ENCODE data around the gene UXT. TPM values are rescaled to one million over a fixed set of nuclear protein-coding genes. Genes with fewer than 3 reads are reported as not detected.

UXT gene
- total and polyA plus RNA-seq, 9 of the 15 experiments (the other 6 are each of a cell fraction or from before 2014, with no cell fraction given): 141 to 300 (median 204) TPM

DNA sequence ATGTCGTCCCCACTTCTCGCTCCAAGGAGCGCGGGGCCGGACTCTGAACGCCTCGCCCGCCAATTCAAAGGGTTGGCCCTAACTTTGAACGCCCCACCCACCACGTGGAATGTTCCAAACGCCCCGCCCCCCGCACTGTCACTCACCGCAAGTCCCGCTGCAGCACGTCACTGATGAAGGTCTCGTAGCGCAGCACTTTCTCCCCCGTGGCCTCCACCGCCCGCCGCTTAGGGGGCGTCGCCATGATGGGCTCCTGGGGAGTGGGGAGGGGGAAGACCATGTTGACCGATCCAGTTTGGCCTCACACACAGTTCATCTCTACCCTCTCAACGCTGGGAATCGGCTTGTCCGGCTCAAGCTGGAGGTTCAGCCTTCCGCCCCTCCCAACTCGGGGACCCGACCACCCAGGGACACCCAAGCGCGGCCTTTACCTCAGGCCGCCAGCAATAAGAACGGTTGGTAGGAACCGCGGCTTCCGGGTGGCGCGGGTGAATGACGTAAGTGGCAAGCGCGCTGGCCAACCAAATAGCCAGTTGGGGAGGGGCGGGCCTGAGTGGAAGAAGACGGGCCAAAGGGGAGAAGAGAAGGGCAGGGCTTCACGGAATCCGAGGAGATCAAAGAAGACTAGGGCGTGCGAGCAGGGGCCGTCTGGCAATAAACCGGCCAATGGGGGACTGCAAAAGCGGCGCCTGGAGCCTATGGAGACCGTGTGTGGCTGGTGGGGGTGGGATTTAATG, at the start of gene UXT (continued):
- TF ChIP-seq, protein P1, sequence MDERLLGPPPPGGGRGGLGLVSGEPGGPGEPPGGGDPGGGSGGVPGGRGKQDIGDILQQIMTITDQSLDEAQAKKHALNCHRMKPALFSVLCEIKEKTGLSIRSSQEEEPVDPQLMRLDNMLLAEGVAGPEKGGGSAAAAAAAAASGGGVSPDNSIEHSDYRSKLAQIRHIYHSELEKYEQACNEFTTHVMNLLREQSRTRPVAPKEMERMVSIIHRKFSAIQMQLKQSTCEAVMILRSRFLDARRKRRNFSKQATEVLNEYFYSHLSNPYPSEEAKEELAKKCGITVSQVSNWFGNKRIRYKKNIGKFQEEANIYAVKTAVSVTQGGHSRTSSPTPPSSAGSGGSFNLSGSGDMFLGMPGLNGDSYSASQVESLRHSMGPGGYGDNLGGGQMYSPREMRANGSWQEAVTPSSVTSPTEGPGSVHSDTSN (CRISPR knock-in tag; IDR thresholded peaks at IDR 0.05; ENCODE audit: low read depth): no peak; the same call in 1 of the 2 replicates
- TF ChIP-seq, protein P1 (tag; conservative IDR thresholded peaks at IDR 0.05; ENCODE audit: low read depth): peak; percentile 89
- TF ChIP-seq KLF16 (IDR thresholded peaks at IDR 0.05): no peak
- peak; percentile 53; the same call in 1 of the 2 replicates for TF ChIP-seq CBX1 (IDR thresholded peaks at IDR 0.05; ENCODE audit: low read depth)
- no peak for TF ChIP-seq BRCA1 (IDR thresholded peaks at IDR 0.05)
- TF ChIP-seq BRCA1 (CRISPR knock-in tag; IDR thresholded peaks at IDR 0.05): no peak
- peak; percentile 96 for TF ChIP-seq ZFX (CRISPR knock-in tag; IDR thresholded peaks at IDR 0.05)
- TF ChIP-seq, protein P2, sequence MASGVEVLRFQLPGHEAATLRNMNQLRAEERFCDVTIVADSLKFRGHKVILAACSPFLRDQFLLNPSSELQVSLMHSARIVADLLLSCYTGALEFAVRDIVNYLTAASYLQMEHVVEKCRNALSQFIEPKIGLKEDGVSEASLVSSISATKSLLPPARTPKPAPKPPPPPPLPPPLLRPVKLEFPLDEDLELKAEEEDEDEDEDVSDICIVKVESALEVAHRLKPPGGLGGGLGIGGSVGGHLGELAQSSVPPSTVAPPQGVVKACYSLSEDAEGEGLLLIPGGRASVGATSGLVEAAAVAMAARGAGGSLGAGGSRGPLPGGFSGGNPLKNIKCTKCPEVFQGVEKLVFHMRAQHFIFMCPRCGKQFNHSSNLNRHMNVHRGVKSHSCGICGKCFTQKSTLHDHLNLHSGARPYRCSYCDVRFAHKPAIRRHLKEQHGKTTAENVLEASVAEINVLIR (CRISPR knock-in tag; IDR thresholded peaks at IDR 0.05): peak; percentile 81
- peak in 1 of 2 experiments; percentile 54; a peak in 1 of 4 replicates for TF ChIP-seq NONO (IDR thresholded peaks at IDR 0.05; ENCODE audit: low read depth in 2 of 2, low read length in 1 of 2)
- TF ChIP-seq, protein P3, sequence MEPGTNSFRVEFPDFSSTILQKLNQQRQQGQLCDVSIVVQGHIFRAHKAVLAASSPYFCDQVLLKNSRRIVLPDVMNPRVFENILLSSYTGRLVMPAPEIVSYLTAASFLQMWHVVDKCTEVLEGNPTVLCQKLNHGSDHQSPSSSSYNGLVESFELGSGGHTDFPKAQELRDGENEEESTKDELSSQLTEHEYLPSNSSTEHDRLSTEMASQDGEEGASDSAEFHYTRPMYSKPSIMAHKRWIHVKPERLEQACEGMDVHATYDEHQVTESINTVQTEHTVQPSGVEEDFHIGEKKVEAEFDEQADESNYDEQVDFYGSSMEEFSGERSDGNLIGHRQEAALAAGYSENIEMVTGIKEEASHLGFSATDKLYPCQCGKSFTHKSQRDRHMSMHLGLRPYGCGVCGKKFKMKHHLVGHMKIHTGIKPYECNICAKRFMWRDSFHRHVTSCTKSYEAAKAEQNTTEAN (CRISPR knock-in tag; IDR thresholded peaks at IDR 0.05): 0 out of 2 replicates have a peak, but pooled peaks have one; percentile 49
- TF ChIP-seq, protein P4, sequence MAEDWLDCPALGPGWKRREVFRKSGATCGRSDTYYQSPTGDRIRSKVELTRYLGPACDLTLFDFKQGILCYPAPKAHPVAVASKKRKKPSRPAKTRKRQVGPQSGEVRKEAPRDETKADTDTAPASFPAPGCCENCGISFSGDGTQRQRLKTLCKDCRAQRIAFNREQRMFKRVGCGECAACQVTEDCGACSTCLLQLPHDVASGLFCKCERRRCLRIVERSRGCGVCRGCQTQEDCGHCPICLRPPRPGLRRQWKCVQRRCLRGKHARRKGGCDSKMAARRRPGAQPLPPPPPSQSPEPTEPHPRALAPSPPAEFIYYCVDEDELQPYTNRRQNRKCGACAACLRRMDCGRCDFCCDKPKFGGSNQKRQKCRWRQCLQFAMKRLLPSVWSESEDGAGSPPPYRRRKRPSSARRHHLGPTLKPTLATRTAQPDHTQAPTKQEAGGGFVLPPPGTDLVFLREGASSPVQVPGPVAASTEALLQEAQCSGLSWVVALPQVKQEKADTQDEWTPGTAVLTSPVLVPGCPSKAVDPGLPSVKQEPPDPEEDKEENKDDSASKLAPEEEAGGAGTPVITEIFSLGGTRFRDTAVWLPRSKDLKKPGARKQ (CRISPR knock-in tag; IDR thresholded peaks at IDR 0.05): no peak
- no peak for TF ChIP-seq KDM2B (CRISPR knock-in tag; IDR thresholded peaks at IDR 0.05)
- TF ChIP-seq JUND (IDR thresholded peaks at IDR 0.05; ENCODE audit: borderline replicate concordance, low read depth, low read length): 0 out of 2 replicates have a peak, but pooled peaks have one; percentile 33
- TF ChIP-seq JUND (tag; IDR thresholded peaks at IDR 0.05; ENCODE audit: borderline replicate concordance, low read depth, low read length): no peak; the same call in 1 of the 3 replicates
- peak; percentile 88; the same call in 1 of the 2 replicates for TF ChIP-seq ATF1 (CRISPR knock-in tag; IDR thresholded peaks at IDR 0.05)
- TF ChIP-seq ATF1 (tag; IDR thresholded peaks at IDR 0.05): peak; percentile 99
- peak in 1 of 2 experiments; percentile 58; a peak in 3 of 4 replicates for TF ChIP-seq MAZ (CRISPR knock-in tag; conservative IDR thresholded peaks at IDR 0.05 in 1 of 2, IDR thresholded peaks at IDR 0.05 in 1 of 2)
- TF ChIP-seq ZNF644 (tag; IDR thresholded peaks at IDR 0.05; ENCODE audit: low read depth): no peak
- no peak for TF ChIP-seq ZC3H4 (CRISPR knock-in tag; IDR thresholded peaks at IDR 0.05; ENCODE audit: borderline replicate concordance)
- TF ChIP-seq, protein P5, sequence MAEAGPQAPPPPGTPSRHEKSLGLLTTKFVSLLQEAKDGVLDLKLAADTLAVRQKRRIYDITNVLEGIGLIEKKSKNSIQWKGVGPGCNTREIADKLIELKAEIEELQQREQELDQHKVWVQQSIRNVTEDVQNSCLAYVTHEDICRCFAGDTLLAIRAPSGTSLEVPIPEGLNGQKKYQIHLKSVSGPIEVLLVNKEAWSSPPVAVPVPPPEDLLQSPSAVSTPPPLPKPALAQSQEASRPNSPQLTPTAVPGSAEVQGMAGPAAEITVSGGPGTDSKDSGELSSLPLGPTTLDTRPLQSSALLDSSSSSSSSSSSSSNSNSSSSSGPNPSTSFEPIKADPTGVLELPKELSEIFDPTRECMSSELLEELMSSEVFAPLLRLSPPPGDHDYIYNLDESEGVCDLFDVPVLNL (CRISPR knock-in tag; IDR thresholded peaks at IDR 0.05; ENCODE audit: low read depth): no peak
